GM21717 (cell line): ENCODE results near the gene GAL.

Experiments
- ATAC-seq: cut with Tn5 transposase; IDR thresholded peaks from one replicate; pipeline ENCODE4 v1.9.1; 2021; ENCODE audit warnings: mild to moderate bottlenecking, moderate library complexity; ENCODE audit not compliant: unreplicated experiment

GAL gene

DNA sequence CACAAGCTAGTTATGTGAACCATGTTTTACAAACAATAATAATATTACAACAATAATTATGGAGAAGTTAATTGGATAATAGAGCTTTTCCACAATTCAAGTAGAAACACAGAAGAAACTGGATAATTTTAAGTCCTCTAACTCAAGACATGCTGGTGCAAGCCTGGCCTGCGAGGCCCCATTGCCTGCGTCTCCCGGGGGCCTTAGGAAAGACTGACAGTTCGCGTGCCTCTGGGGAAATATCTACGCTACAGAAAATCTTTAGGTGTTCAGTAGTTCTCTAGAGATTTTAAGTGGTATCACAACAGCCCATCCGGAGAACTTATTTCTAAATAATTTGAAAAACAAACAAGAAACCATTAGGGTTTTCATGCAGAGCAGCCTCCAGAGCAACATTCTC is 23.2 kb downstream of the GAL start:
- ATAC-seq: no peak

DNA sequence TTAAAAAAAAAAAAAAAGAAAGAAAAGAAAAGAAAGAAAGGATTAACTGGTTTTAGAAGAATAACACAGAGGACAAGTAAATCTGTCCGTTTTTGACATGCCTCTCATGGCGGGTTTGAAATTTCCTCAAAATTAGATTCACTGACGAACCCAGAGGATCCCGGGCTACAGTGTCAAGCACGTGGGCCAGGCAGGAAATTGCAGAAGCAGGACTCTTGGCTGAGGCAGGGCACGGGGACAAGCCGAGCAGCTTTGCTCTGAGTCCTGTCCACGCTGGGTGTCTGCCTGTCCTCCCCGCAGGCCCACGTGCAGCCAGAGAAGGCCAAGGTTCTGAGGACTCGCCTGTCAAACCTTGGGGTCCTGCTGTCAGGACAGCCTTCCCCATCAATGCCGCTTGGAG is 24.7 kb downstream of the GAL start:
- ATAC-seq: no peak

DNA sequence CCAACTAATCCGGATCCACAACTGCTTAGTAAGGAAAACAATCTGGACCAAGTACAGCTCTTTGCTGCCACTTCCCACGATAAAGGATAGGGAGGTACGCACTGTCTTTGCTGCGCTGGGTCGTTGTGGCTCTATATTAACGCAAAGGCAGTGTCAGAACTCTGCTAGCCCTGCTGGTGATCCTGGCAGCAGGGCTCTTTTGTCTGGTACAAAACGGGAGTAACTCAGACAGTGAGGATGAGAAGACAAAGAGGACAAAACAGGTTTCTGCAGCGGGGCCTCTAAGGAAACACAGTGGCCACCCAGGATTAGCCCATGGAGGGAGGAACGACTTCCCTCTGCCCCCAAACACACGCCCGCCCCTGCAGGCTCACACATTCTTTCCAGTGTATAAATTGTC is 26.1 kb downstream of the GAL start:
- ATAC-seq: no peak

- ATAC-seq: no peak
Observed at GRCh38 chr11:68711114-68711513, 26.8 kb downstream of the GAL start.

GRCh38 chr11:68714060-68714856 is 29.9 kb downstream of the GAL start:
- ATAC-seq: no peak

DNA sequence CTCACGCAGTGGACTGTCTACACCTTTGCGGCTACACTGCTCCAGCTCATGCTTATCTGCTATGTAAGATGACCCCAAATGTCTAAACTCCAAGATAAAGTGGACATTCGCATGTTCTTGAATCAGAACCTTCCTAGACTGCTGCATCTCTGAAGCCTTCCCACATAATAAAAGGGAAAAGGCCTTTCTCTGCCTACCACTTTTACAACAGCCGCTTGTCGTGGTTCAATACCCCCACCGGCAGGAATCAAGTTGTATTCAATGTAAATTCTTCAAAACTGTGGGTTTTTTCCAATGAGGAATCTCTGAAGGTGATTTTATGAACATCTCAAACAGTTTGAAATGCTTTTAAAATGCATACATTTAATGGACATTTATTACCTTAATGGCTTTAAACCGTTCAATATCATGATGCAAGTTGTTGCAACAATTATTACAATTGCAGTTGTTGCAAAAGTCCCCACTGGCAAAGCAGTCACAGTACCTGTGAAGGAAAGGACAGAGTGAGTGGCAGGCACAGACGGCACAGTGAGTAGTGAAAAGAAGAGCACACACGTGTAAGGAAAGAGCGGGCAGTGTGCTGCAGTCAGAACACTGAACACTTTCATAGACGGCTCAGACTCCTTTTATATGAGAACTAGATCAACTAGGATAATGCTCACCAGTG is 31.2 kb downstream of the GAL start:
- no peak for ATAC-seq

DNA sequence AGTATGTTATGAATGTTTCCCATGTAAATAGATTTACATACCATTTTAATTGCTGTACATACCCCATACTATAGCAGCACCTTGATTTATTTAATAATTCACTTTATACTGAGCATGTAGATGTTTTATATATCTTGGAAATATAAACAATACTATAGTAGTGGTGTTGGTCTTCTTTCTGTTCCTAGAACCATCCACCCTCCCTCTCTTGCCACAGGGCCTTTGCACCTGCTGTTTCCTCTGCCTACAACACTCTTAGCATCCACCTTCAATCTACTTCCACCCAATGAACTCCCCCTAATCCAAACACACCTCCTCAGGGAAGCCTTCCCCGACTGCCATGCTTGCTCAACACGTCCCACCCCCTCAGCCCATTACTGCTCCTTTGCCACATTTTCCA is 36.7 kb downstream of the GAL start:
- no peak for ATAC-seq

- no peak for ATAC-seq
Observed at GRCh38 chr11:68722143-68722542, 37.8 kb downstream of the GAL start.

GRCh38 chr11:68724293-68724692 is 39.9 kb downstream of the GAL start:
- no peak for ATAC-seq

GRCh38 chr11:68727783-68728182 is 43.4 kb downstream of the GAL start:
- no peak for ATAC-seq

GRCh38 chr11:68734111-68734510 is 49.8 kb downstream of the GAL start:
- no peak for ATAC-seq

GRCh38 chr11:68735125-68735524 is 50.8 kb downstream of the GAL start:
- ATAC-seq: no peak

DNA sequence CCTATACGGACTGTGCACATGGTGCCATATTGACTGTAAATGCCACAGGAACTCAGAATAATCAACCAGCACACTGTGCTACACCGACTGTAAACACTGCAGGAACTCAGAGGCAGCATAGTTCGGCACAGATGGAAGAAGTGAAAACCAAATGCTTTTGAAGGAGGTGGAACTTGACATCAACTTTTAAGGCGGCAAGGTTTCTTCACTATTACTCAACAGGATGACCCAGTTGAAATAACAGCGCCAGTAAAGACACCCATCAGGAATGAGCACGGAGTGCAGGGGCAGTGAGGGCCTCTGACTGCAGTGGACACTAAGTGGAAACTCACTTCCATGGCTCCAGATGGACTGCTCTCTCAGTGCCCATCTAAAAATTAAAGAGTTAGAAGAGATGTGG is 51.3 kb downstream of the GAL start:
- ATAC-seq: no peak
